ENCODE data around the gene SRSF11.
"Not testable (repeated sequence)": the region's sequence is repeated elsewhere in the genome, so short reads cannot be mapped to it uniquely, and the experiment has no call there.

Gene SRSF11, protein sequence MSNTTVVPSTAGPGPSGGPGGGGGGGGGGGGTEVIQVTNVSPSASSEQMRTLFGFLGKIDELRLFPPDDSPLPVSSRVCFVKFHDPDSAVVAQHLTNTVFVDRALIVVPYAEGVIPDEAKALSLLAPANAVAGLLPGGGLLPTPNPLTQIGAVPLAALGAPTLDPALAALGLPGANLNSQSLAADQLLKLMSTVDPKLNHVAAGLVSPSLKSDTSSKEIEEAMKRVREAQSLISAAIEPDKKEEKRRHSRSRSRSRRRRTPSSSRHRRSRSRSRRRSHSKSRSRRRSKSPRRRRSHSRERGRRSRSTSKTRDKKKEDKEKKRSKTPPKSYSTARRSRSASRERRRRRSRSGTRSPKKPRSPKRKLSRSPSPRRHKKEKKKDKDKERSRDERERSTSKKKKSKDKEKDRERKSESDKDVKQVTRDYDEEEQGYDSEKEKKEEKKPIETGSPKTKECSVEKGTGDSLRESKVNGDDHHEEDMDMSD

DNA sequence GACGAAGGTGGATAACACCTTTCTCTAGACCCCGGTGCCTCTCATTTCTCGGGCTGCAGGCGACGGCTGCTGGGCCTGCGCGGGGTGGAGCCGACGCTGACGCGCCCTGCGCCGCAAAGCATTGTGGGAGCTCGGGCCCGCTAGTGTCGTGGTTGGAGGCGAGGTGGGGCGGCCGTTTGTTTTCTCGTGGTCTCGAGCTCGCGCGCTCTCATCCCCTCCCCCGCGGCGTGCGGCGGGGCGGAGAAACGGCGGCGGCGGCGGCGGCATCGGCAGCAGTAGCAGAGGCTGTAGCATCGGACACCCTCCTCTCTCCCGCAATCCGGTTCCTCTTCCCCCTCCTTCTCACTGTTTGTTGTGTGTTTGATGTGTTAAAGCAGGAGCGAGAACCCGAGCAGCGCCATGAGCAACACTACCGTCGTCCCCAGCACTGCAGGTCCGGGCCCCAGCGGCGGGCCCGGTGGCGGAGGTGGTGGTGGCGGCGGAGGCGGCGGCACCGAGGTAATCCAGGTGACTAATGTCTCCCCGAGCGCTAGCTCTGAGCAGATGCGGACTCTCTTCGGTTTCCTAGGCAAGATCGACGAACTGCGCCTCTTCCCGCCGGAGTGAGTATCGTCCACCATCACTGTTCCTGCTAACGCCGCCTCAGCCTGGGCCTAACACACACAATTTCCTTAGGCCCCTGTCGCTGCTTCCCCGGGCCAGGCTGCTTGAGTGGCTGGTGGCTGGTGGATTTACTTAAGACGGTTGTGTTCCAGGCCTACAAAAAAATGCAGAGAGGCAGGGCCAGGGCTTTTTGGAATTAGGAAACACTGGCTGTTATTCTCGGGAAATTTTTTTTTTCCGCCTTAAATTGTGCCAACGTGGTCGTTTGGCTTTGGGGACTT is at the start of gene SRSF11:
Gene SRSF11, plus strand, starts transcription at position 143 of the 884 bp plus-strand sequence. Its CDS starts 257 bp downstream, at position 400.
- Histone ChIP-seq H3K4me2 (peak within 1 kb of the TSS; percentile 74), H4K20me1 (peaks cover 57% of the 10 kb centered on the region), H3K27ac (peak within 1 kb of the TSS; percentile 98), H3K27me3 (no peaks in the 10 kb centered on the region), H3K4me3 (peak within 1 kb of the TSS; percentile 82), H3K9ac (peak within 1 kb of the TSS; percentile 98), H3K36me3 (peaks cover 44% of the 10 kb centered on the region), H3K4me1 (peaks cover 30% of the 10 kb centered on the region), H3K9me3 (no peaks in the 10 kb centered on the region)
- no peak for TF ChIP-seq Cebpa-rat (IDR thresholded peaks at IDR 0.05)

GRCh38 chr1:70171512-70171911 is 49.7 kb upstream of the SRSF11 start:
- Histone ChIP-seq H3K9ac (no peak overlapping the region), H3K4me2 (no peak overlapping the region), H3K36me3 (peaks cover 26% of the 10 kb centered on the region), H3K27me3 (no peaks in the 10 kb centered on the region), H3K4me3 (no peak overlapping the region), H3K9me3 (no peaks in the 10 kb centered on the region), H3K4me1 (peaks cover 6% of the 10 kb centered on the region; the same call in 1 of the 2 replicates), H4K20me1 (peaks cover 26% of the 10 kb centered on the region), H3K27ac (no peak overlapping the region)
- TF ChIP-seq Cebpa-rat (IDR thresholded peaks at IDR 0.05): no peak

DNA sequence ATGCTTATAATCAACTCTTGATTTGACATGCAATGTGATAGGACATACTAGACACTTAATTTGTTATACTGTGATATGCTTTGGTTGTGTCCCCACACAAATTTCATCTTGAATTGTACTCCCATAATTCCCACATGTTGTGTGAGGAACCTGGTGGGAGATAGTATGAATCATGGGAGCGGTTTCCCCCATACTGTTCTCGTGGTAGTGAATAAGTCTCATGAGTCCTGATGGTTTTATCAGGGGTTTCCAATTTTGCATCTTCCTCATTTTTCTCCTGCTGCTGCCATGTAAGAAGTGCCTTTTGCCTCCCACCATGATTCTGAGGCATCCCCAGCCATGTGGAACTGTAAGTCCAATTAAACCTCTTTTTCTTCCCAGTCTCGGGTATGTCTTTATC is 36.0 kb upstream of the SRSF11 start:
- H3K9ac ChIP-seq, H3K27ac ChIP-seq, H3K4me3 ChIP-seq, H3K9me3 ChIP-seq, H3K4me1 ChIP-seq, H3K27me3 ChIP-seq, H3K4me2 ChIP-seq: not testable (repeated sequence)
- H3K36me3 ChIP-seq: peaks cover 25% of the 10 kb centered on the region
- H4K20me1 ChIP-seq: peaks cover 19% of the 10 kb centered on the region

DNA sequence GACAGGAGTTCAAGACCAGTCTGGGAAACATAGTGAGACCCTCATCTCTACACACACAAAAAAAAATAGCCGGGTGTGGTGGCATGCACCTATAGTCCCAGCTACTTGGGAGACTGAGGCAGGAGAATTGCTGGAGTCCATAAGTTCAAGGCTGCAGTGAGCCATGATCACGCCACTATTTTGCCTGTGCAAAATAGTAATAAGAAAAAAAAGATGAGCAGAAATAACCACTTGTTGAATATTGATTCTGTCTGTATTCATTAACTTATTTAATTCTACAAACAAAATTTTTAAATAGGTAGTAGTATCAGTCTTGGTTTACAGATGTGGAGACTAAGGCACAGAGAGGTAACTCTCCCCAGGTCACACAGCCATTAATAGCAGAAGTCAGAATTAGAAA is 32.7 kb upstream of the SRSF11 start:
- no peaks in the 10 kb centered on the region for H3K27me3 ChIP-seq
- peaks cover 52% of the 10 kb centered on the region for H4K20me1 ChIP-seq
- H3K4me2 ChIP-seq: no peak overlapping the region
- TF ChIP-seq Cebpa-rat (IDR thresholded peaks at IDR 0.05): no peak
- H3K36me3 ChIP-seq: peaks cover 25% of the 10 kb centered on the region
- no peak overlapping the region for H3K27ac ChIP-seq
- H3K4me1 ChIP-seq: no peaks in the 10 kb centered on the region
- H3K4me3 ChIP-seq: no peak overlapping the region
- H3K9ac ChIP-seq: no peak overlapping the region
- H3K9me3 ChIP-seq: no peaks in the 10 kb centered on the region; the same call in 1 of the 2 replicates

GRCh38 chr1:70190180-70190579 is 31.0 kb upstream of the SRSF11 start:
- H3K27ac ChIP-seq: no peak overlapping the region
- H4K20me1 ChIP-seq: peaks cover 57% of the 10 kb centered on the region
- H3K4me2 ChIP-seq: no peak overlapping the region
- H3K9ac ChIP-seq: no peak overlapping the region
- H3K36me3 ChIP-seq: peaks cover 11% of the 10 kb centered on the region
- no peaks in the 10 kb centered on the region for H3K27me3 ChIP-seq
- H3K9me3 ChIP-seq: no peaks in the 10 kb centered on the region; the same call in 1 of the 2 replicates
- no peak overlapping the region for H3K4me3 ChIP-seq
- no peaks in the 10 kb centered on the region for H3K4me1 ChIP-seq
- TF ChIP-seq Cebpa-rat (IDR thresholded peaks at IDR 0.05): no peak

GRCh38 chr1:70192446-70192845 is 28.7 kb upstream of the SRSF11 start:
- H4K20me1 ChIP-seq: peaks cover 79% of the 10 kb centered on the region
- not testable (repeated sequence) for H3K4me2 ChIP-seq, H3K36me3 ChIP-seq, H3K9ac ChIP-seq, H3K27ac ChIP-seq, H3K4me1 ChIP-seq, H3K9me3 ChIP-seq, H3K4me3 ChIP-seq, H3K27me3 ChIP-seq

DNA sequence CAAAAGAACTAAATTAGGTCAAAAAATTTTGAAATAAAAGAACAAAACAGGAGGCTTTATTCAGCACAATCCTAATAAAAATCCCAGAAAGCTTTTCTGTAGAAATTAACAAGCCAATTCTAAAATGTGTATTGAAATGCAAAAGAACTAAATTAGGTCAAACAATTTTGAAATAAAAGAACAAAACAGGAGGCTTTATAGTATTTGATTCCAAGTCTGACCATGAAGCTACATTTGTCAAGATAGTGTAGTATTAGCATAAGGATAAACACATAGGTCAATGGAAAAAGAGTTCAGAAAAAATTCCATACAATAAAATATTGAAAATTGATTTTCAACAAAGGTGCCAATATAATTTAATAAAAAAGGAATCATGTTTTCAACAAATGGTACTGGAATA is 26.6 kb upstream of the SRSF11 start:
- Histone ChIP-seq H3K9me3 (no peaks in the 10 kb centered on the region; the same call in 1 of the 2 replicates), H3K9ac (no peak overlapping the region), H3K27me3 (no peaks in the 10 kb centered on the region), H3K4me3 (no peak overlapping the region), H3K4me1 (no peaks in the 10 kb centered on the region), H3K4me2 (no peak overlapping the region), H3K27ac (no peak overlapping the region), H4K20me1 (peaks cover 80% of the 10 kb centered on the region), H3K36me3 (peaks cover 5% of the 10 kb centered on the region; the same call in 1 of the 2 replicates)
- no peak for TF ChIP-seq Cebpa-rat (IDR thresholded peaks at IDR 0.05)

- H3K9me3 ChIP-seq: no peaks in the 10 kb centered on the region; the same call in 1 of the 2 replicates
- no peak overlapping the region for H3K27ac ChIP-seq
- no peak overlapping the region for H3K4me2 ChIP-seq
- no peak overlapping the region for H3K4me3 ChIP-seq
- no peaks in the 10 kb centered on the region for H3K27me3 ChIP-seq
- H3K9ac ChIP-seq: no peak overlapping the region
- TF ChIP-seq Cebpa-rat (IDR thresholded peaks at IDR 0.05): no peak
- H4K20me1 ChIP-seq: peaks cover 80% of the 10 kb centered on the region
- no peaks in the 10 kb centered on the region for H3K4me1 ChIP-seq
- H3K36me3 ChIP-seq: peaks cover 5% of the 10 kb centered on the region; the same call in 1 of the 2 replicates
Observed at GRCh38 chr1:70195342-70195741, 25.8 kb upstream of the SRSF11 start.

- Histone ChIP-seq H3K4me2 (no peak overlapping the region), H3K36me3 (peaks cover 9% of the 10 kb centered on the region; the same call in 1 of the 2 replicates), H3K4me1 (no peaks in the 10 kb centered on the region), H3K27ac (no peak overlapping the region), H4K20me1 (peaks cover 77% of the 10 kb centered on the region), H3K9me3 (no peaks in the 10 kb centered on the region; the same call in 1 of the 2 replicates), H3K9ac (no peak overlapping the region), H3K4me3 (no peak overlapping the region), H3K27me3 (no peaks in the 10 kb centered on the region)
- no peak for TF ChIP-seq Cebpa-rat (IDR thresholded peaks at IDR 0.05)
Observed at GRCh38 chr1:70196333-70196732, 24.8 kb upstream of the SRSF11 start.
